Measurements from ENCODE around the gene SLC9A1. TPM values are rescaled to one million over a fixed set of nuclear protein-coding genes. Genes with fewer than 3 reads are reported as not detected.
"Not testable (repeated sequence)": the region's sequence is repeated elsewhere in the genome, so short reads cannot be mapped to it uniquely, and the experiment has no call there.

SLC9A1 gene
- total and polyA plus RNA-seq, 4 donors, result 4.5 to 24.9 (median 13.8) TPM

- Histone ChIP-seq H3K4me3 (ENCODE audit: low read length in 2 of 2) (no peak overlapping the region), H3K27ac (ENCODE audit: low read depth in 1 of 2, low read length in 2 of 2) (no peak overlapping the region), H3K9me3 (ENCODE audit: control insufficient read depth, low read length) (no peaks in the 10 kb centered on the region), H3K27me3 (ENCODE audit: control insufficient read depth in 1 of 2, insufficient read depth in 2 of 2, low read length in 1 of 2) (no peaks in the 10 kb centered on the region), H3K36me3 (ENCODE audit: control insufficient read depth in 1 of 2, insufficient read depth in 2 of 2, low read length in 1 of 2) (no peaks in the 10 kb centered on the region), H3K4me1 (ENCODE audit: control insufficient read depth in 1 of 2, insufficient read depth in 2 of 2, low read length in 2 of 2) (no peaks in the 10 kb centered on the region)
- ATAC-seq (ENCODE audit: low FRiP score), result no peak
- WGBS, 2 donors, result 86 to 88% methylated on average over 7 of the region's 7 CpGs
- DNase-seq, result no peak
- intact Hi-C loops (cut with DNase I), result no loop called here
Measured at GRCh38 chr1:27132624-27133023, 22.3 kb downstream of the SLC9A1 start.

GRCh38 chr1:27132147-27132546, 22.8 kb downstream of the SLC9A1 start:
- Histone ChIP-seq H3K36me3 (ENCODE audit: control insufficient read depth in 1 of 2, insufficient read depth in 2 of 2, low read length in 1 of 2) (no peaks in the 10 kb centered on the region), H3K4me3 (ENCODE audit: low read length in 2 of 2) (no peak overlapping the region), H3K4me1 (ENCODE audit: control insufficient read depth in 1 of 2, insufficient read depth in 2 of 2, low read length in 2 of 2) (no peaks in the 10 kb centered on the region), H3K9me3 (ENCODE audit: control insufficient read depth, low read length) (no peaks in the 10 kb centered on the region), H3K27me3 (ENCODE audit: control insufficient read depth in 1 of 2, insufficient read depth in 2 of 2, low read length in 1 of 2) (no peaks in the 10 kb centered on the region), H3K27ac (ENCODE audit: low read depth in 1 of 2, low read length in 2 of 2) (no peak overlapping the region)
- no peak for DNase-seq
- ATAC-seq (ENCODE audit: low FRiP score), result no peak
- WGBS, 2 donors, result 81 to 85% methylated on average over 4 of the region's 4 CpGs
- intact Hi-C loops (cut with DNase I), result no loop called here

- Histone ChIP-seq H3K27ac (ENCODE audit: low read depth in 1 of 2, low read length in 2 of 2) (no peak overlapping the region), H3K27me3 (ENCODE audit: control insufficient read depth in 1 of 2, insufficient read depth in 2 of 2, low read length in 1 of 2) (no peaks in the 10 kb centered on the region), H3K9me3 (ENCODE audit: control insufficient read depth, low read length) (no peaks in the 10 kb centered on the region), H3K36me3 (ENCODE audit: control insufficient read depth in 1 of 2, insufficient read depth in 2 of 2, low read length in 1 of 2) (no peaks in the 10 kb centered on the region), H3K4me1 (ENCODE audit: control insufficient read depth in 1 of 2, insufficient read depth in 2 of 2, low read length in 2 of 2) (no peaks in the 10 kb centered on the region), H3K4me3 (ENCODE audit: low read length in 2 of 2) (no peak overlapping the region)
- DNase-seq (no peak), ATAC-seq (ENCODE audit: low FRiP score) (no peak)
- intact Hi-C loops (cut with DNase I), result no loop called here
- 22 to 37% methylated on average over 3 of the region's 3 CpGs for WGBS, 2 donors
Measured at GRCh38 chr1:27130798-27131197, 24.1 kb downstream of the SLC9A1 start.

GRCh38 chr1:27129225-27129624, 25.7 kb downstream of the SLC9A1 start:
- no peaks in the 10 kb centered on the region for H3K4me1 ChIP-seq (ENCODE audit: control insufficient read depth in 1 of 2, insufficient read depth in 2 of 2, low read length in 2 of 2)
- H3K36me3 ChIP-seq (ENCODE audit: control insufficient read depth in 1 of 2, insufficient read depth in 2 of 2, low read length in 1 of 2), result no peaks in the 10 kb centered on the region
- no peaks in the 10 kb centered on the region for H3K27me3 ChIP-seq (ENCODE audit: control insufficient read depth in 1 of 2, insufficient read depth in 2 of 2, low read length in 1 of 2)
- H3K27ac ChIP-seq (ENCODE audit: low read depth in 1 of 2, low read length in 2 of 2), result no peak overlapping the region
- no peak for DNase-seq
- ATAC-seq (ENCODE audit: low FRiP score), result no peak
- H3K9me3 ChIP-seq (ENCODE audit: control insufficient read depth, low read length), result no peaks in the 10 kb centered on the region
- WGBS, 2 donors, result 72% methylated on average over 3 of the region's 3 CpGs
- no peak overlapping the region for H3K4me3 ChIP-seq (ENCODE audit: low read length in 2 of 2)
- intact Hi-C loops (cut with DNase I), result no loop called here

GRCh38 chr1:27127419-27127818, 27.5 kb downstream of the SLC9A1 start:
- Histone ChIP-seq H3K27me3 (ENCODE audit: control insufficient read depth in 1 of 2, insufficient read depth in 2 of 2, low read length in 1 of 2) (no peaks in the 10 kb centered on the region), H3K36me3 (ENCODE audit: control insufficient read depth in 1 of 2, insufficient read depth in 2 of 2, low read length in 1 of 2) (no peaks in the 10 kb centered on the region), H3K27ac (ENCODE audit: low read depth in 1 of 2, low read length in 2 of 2) (no peak overlapping the region), H3K9me3 (ENCODE audit: control insufficient read depth, low read length) (no peaks in the 10 kb centered on the region), H3K4me3 (ENCODE audit: low read length in 2 of 2) (no peak overlapping the region), H3K4me1 (ENCODE audit: control insufficient read depth in 1 of 2, insufficient read depth in 2 of 2, low read length in 2 of 2) (no peaks in the 10 kb centered on the region)
- intact Hi-C loops (cut with DNase I), result no loop called here
- DNase-seq (no peak), ATAC-seq (ENCODE audit: low FRiP score) (no peak)
- WGBS, 2 donors, result 94 to 98% methylated on average over 3 of the region's 3 CpGs

- DNase-seq (no peak), ATAC-seq (ENCODE audit: low FRiP score) (no peak)
- no peaks in the 10 kb centered on the region for H3K27me3 ChIP-seq (ENCODE audit: control insufficient read depth in 1 of 2, insufficient read depth in 2 of 2, low read length in 1 of 2)
- WGBS, 2 donors, result 94 to 98% methylated on average over 5 of the region's 5 CpGs
- intact Hi-C loops (cut with DNase I), result no loop called here
- H3K9me3 ChIP-seq (ENCODE audit: control insufficient read depth, low read length), result no peaks in the 10 kb centered on the region
- no peaks in the 10 kb centered on the region for H3K4me1 ChIP-seq (ENCODE audit: control insufficient read depth in 1 of 2, insufficient read depth in 2 of 2, low read length in 2 of 2)
- H3K36me3 ChIP-seq (ENCODE audit: control insufficient read depth in 1 of 2, insufficient read depth in 2 of 2, low read length in 1 of 2), result no peaks in the 10 kb centered on the region
- H3K27ac ChIP-seq (ENCODE audit: low read depth in 1 of 2, low read length in 2 of 2), result no peak overlapping the region
- no peak overlapping the region for H3K4me3 ChIP-seq (ENCODE audit: low read length in 2 of 2)
Measured at GRCh38 chr1:27126391-27126790, 28.5 kb downstream of the SLC9A1 start.

- intact Hi-C loops (cut with DNase I); H3K36me3 ChIP-seq (ENCODE audit: control insufficient read depth in 1 of 2, insufficient read depth in 2 of 2, low read length in 1 of 2); ATAC-seq (ENCODE audit: low FRiP score); H3K27me3 ChIP-seq (ENCODE audit: control insufficient read depth in 1 of 2, insufficient read depth in 2 of 2, low read length in 1 of 2); H3K9me3 ChIP-seq (ENCODE audit: control insufficient read depth, low read length); H3K4me3 ChIP-seq (ENCODE audit: low read length in 2 of 2); DNase-seq; H3K4me1 ChIP-seq (ENCODE audit: control insufficient read depth in 1 of 2, insufficient read depth in 2 of 2, low read length in 2 of 2); H3K27ac ChIP-seq (ENCODE audit: low read depth in 1 of 2, low read length in 2 of 2): not testable (repeated sequence)
- 93 to 97% methylated on average over 5 of the region's 5 CpGs for WGBS, 2 donors
Measured at GRCh38 chr1:27125125-27125524, 29.8 kb downstream of the SLC9A1 start.

GRCh38 chr1:27124405-27124804, 30.5 kb downstream of the SLC9A1 start:
- ATAC-seq (ENCODE audit: low FRiP score) (no peak), DNase-seq (no peak)
- Histone ChIP-seq H3K4me1 (ENCODE audit: control insufficient read depth in 1 of 2, insufficient read depth in 2 of 2, low read length in 2 of 2) (no peaks in the 10 kb centered on the region), H3K9me3 (ENCODE audit: control insufficient read depth, low read length) (no peaks in the 10 kb centered on the region), H3K4me3 (ENCODE audit: low read length in 2 of 2) (no peak overlapping the region), H3K36me3 (ENCODE audit: control insufficient read depth in 1 of 2, insufficient read depth in 2 of 2, low read length in 1 of 2) (no peaks in the 10 kb centered on the region), H3K27ac (ENCODE audit: low read depth in 1 of 2, low read length in 2 of 2) (no peak overlapping the region), H3K27me3 (ENCODE audit: control insufficient read depth in 1 of 2, insufficient read depth in 2 of 2, low read length in 1 of 2) (no peaks in the 10 kb centered on the region)
- intact Hi-C loops (cut with DNase I), result no loop called here
- 58 to 73% methylated on average over 3 of the region's 3 CpGs for WGBS, 2 donors

GRCh38 chr1:27122652-27123051, 32.3 kb downstream of the SLC9A1 start:
- no peak overlapping the region for H3K27ac ChIP-seq (ENCODE audit: low read depth in 1 of 2, low read length in 2 of 2)
- H3K27me3 ChIP-seq (ENCODE audit: control insufficient read depth in 1 of 2, insufficient read depth in 2 of 2, low read length in 1 of 2), result no peaks in the 10 kb centered on the region
- no peaks in the 10 kb centered on the region for H3K36me3 ChIP-seq (ENCODE audit: control insufficient read depth in 1 of 2, insufficient read depth in 2 of 2, low read length in 1 of 2)
- no peak overlapping the region for H3K4me3 ChIP-seq (ENCODE audit: low read length in 2 of 2)
- intact Hi-C loops (cut with DNase I), result no loop called here
- peak; percentile 60 for ATAC-seq (ENCODE audit: low FRiP score)
- H3K4me1 ChIP-seq (ENCODE audit: control insufficient read depth in 1 of 2, insufficient read depth in 2 of 2, low read length in 2 of 2), result peaks cover 0 to 2% of the 10 kb centered on the region in 2 donors
- WGBS, 2 donors, result 39 to 43% methylated on average over 4 of the region's 4 CpGs
- no peaks in the 10 kb centered on the region for H3K9me3 ChIP-seq (ENCODE audit: control insufficient read depth, low read length)
- DNase-seq, result peak in 1 of 2 donors; percentile 81
